C4-2B (cell line): ENCODE results near the gene HRAS.
A peak's percentile ranks its signal among the peaks of the same experiment; 100 is the strongest.

Source experiments
- H3K27ac ChIP-seq: fragments of 450-650 bp; 2 replicates; pipeline ENCODE4 v1.5.1; 2017
- CTCF ChIP-seq: fragments of 450-650 bp; conservative IDR thresholded peaks from 2 replicates; pipeline ENCODE4 v1.5.1; 2017; ENCODE audit warnings: mild to moderate bottlenecking
- ZFX ChIP-seq: fragments of 450-650 bp; IDR thresholded peaks from 2 replicates; pipeline ENCODE4 v1.6.1; 2017

HRAS gene

DNA sequence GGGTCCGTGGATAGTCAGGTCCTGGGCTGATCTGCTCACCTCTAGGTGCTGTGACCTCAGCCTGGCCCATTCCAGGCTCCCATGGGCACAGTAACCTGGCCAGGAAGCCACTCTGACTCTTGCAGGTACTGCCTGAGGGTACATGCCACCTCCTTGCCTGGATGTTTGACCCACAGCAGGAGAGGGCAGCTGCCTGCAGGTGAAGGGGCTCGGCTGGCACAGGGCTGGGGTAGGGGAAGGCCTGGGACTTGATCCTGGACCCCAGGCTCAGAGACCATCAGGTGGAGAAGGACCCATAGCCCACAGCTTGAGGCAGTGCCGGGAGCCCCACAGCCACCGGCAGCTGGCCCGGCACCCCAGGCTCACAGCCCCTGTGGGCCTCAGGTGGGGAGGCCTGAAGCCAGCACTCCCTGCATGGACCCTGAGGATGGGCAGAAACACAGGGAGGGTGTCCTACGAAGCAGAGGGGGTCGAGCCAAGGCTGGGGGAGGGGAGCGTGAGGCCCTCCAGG lies 4.7 kb upstream of the HRAS start:
- no peak overlapping the region for H3K27ac ChIP-seq
- TF ChIP-seq CTCF (no peak), ZFX (no peak)

DNA sequence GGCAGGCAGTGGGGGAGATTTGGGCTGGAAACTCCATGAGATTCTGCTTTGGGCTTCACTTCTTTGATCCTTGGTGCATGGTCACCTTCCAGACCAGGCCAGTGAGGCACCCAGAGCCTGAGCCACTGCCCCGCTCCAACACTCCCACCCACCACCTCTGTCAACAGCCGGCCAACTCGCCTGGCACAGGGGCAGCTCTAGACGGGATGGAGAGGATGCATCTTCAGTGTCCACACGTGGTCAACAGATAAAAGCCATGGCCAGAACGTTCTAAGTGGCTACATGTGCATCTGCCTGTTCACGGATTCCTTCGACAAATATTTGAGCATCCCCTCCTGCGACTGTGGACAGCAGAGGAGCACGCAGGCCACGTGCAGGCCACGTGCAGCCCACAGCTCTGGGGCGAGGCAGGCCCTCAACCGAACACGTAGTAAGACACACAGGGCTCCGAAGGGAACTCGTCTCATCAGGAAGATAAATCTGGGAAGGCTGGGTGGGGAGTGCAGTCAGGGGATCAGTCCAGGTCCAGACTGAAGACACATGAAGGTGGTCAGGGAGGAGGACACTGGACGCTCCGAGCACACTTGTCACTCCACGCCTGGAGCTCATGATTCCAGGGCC lies 3.2 kb upstream of the HRAS start:
- TF ChIP-seq CTCF (no peak), ZFX (no peak)
- H3K27ac ChIP-seq: peak overlapping the region; percentile 95; the same call in 1 of the 2 replicates

DNA sequence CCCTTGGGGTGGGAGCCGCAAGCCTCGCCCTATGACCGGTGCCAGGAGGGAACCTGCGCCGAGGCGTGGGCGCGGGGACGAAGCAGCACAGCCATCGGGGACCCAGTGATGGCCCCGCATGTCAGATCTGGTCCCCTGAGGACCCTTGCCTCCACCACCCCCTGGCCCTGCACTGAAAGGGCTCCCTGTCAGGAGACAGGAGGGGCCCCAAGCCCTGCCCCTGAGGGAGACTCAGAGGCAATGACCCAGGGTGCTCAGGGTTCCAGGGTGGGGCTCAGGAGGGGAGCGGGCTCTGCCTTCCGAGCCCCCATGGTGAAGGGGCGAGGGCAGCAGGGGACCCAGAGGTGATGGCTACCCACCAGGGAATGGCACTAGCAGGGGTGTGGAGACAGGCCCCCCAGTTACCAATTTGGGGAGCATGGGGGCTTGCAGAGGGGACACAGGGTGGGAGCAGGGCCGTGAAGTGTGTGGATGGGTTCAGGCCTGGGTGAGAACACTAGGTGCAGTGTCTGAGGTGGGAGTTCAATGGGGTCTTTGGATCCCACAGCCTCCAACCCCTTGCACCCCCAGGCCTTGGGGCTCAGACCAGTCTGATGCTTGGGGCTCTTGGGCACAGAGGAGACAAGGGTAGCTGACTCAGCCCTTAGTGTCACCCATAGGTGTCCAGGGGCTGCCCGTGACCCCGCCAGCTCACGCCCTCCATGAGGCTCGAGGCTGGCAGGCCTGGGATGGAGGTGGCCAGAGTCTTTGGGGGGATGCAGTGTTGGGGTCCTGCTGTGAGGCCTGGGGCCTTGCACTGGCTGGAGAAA lies 2.5 kb upstream of the HRAS start:
- TF ChIP-seq CTCF (no peak), ZFX (no peak)
- H3K27ac ChIP-seq: peak overlapping the region; percentile 95

- peak within 1 kb of the TSS; percentile 95 for H3K27ac ChIP-seq
- TF ChIP-seq CTCF (no peak), ZFX (no peak)
Measured at GRCh38 chr11:536841-537621, 1.7 kb upstream of the HRAS start, which contains the start of gene LRRC56. Gene LRRC56, plus strand, starts transcription at chr11:537527. Its CDS starts 3,158 bp downstream, at chr11:540685.

- H3K27ac ChIP-seq: peak overlapping the region; percentile 95
Measured at GRCh38 chr11:535210-535518, 212 bp downstream of the HRAS start.

DNA sequence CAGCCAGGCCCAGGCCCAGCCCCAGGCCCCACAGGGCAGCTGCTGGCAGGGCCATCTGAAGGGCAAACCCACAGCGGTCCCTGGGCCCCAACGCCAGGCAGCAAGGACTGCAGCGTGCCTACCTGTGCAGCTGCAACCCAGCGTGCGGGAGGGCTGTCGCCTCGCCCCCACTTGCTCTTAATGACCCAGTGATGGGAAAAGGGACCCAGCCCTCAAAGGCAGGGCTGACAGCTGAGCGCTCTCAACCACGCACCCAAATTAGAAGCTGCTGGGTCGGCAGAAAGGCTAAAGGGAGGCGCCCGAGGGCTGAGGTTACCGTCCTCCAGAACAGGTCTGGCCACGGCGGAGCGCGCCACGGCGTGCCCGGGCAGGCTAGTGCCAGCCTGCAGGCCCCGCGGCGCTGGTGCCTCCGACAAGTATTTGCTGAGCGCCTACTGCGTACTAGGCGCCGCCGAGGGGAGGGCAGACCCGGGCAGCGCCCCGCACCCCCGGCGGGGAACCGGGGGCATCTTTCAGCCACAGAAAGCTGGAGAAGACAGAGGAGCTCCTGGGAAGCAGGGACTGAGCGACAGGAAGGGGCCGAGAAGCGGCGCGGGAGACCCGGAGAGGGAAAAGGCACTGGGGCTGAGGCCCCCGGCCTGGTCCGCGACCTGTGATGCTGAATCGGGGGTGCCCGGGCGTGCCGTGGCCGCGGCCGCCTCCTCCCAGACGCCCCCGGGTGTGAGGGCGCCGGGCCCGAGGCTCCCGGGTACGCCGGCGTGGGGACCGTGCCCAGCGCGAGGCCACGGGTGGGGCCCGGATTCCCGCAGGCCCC lies 773 bp downstream of the HRAS start:
- H3K27ac ChIP-seq: peak overlapping the region; percentile 95
- peak; percentile 79; the same call in 1 of the 2 replicates for TF ChIP-seq ZFX
- no peak for TF ChIP-seq CTCF

More at GRCh38 chr11:535210-535518, 212 bp downstream of the HRAS start:
- TF ChIP-seq CTCF (peak; percentile 82), ZFX (no peak)
